ENCODE results near the gene CNOT9. TPM values are rescaled to one million over a fixed set of nuclear protein-coding genes. Genes with fewer than 3 reads are reported as not detected.

CNOT9 gene
- total RNA-seq, 4 donors from 2014 or later: 14.6 to 36.7 (median 31.3) TPM

DNA sequence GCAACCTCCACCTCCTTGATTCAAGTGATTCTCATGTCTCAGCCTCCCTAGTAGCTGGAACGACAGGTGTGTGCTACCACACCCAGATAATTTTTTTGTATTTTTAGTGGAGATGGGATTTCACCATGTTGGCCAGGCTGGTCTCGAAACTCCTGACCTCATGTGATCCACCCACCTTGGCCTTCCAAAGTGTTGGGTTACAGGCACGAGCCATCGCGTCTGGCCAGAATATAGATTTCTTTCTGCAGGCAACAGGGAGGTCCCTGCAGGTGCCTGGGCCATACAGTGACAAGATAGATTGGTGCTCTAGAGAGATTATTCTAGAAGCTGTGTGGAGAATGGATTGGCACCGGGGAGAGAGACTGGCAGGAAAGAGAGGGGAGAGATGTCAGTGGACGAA, 52.4 kb downstream of the CNOT9 start:
- H3K27ac ChIP-seq: no peak overlapping the region
- no peak for TF ChIP-seq POLR2AphosphoS5 (IDR thresholded peaks at IDR 0.05)
- TF ChIP-seq POLR2A (IDR thresholded peaks at IDR 0.05): no peak
- no peak for TF ChIP-seq EP300 (IDR thresholded peaks at IDR 0.05; ENCODE audit: low read depth)
- TF ChIP-seq, protein P1, sequence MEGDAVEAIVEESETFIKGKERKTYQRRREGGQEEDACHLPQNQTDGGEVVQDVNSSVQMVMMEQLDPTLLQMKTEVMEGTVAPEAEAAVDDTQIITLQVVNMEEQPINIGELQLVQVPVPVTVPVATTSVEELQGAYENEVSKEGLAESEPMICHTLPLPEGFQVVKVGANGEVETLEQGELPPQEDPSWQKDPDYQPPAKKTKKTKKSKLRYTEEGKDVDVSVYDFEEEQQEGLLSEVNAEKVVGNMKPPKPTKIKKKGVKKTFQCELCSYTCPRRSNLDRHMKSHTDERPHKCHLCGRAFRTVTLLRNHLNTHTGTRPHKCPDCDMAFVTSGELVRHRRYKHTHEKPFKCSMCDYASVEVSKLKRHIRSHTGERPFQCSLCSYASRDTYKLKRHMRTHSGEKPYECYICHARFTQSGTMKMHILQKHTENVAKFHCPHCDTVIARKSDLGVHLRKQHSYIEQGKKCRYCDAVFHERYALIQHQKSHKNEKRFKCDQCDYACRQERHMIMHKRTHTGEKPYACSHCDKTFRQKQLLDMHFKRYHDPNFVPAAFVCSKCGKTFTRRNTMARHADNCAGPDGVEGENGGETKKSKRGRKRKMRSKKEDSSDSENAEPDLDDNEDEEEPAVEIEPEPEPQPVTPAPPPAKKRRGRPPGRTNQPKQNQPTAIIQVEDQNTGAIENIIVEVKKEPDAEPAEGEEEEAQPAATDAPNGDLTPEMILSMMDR (IDR thresholded peaks at IDR 0.05): no peak
- DNase-seq: no peak
- WGBS, 2 donors (ENCODE audit: low coverage in 1 of 2): 78 to 81% methylated on average over 2 to 7 of the region's 7 CpGs
- no peaks in the 10 kb centered on the region for H3K9me3 ChIP-seq
- H3K4me3 ChIP-seq: no peak overlapping the region
- no peaks in the 10 kb centered on the region for H3K27me3 ChIP-seq
- in situ Hi-C loops (cut with MboI; ENCODE audit: low pct_ligation_motif_present in 1 of 4, low pct_unique_long_range_greater_than_20kb in 1 of 4, low sequenced_read_pairs in 3 of 4): no loop called here
- intact Hi-C loops (cut with DNase I; ENCODE audit: low total_unique reads): no loop called here
- H3K36me3 ChIP-seq: no peaks in the 10 kb centered on the region
- peaks cover 0 to 8% (median 2%) of the 10 kb centered on the region in 4 donors for H3K4me1 ChIP-seq

DNA sequence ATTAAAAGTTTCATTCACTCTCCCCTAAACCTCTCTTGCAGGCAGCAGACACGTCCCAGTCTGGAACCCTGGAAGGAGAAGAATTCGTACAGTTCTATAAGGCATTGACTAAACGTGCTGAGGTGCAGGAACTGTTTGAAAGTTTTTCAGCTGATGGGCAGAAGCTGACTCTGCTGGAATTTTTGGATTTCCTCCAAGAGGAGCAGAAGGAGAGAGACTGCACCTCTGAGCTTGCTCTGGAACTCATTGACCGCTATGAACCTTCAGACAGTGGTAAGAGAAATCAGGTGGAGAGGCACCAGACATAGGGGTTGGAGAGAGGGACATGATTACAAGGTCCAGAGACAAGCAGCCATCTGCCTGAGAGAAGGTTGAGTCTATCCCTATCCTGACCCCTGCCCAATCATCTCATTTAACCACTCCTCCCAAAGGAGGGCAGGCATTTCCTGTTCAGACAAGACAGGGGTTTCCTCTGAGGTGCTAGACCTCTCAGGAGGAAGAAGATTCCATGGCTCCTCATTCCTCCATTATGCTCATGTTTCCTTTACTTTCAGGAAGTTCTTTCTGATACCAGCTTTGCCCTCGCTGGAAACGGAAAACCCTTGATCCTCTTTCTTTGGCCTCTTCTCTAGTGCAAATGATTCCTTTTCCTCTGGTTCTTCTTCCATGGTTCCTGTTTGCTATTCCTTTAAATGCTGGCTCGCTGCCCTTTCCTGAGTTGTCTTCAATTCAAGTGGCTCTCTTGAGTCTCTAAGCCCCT, 54.1 kb downstream of the CNOT9 start:
- Histone ChIP-seq H3K36me3 (no peaks in the 10 kb centered on the region), H3K4me1 (peaks cover 0 to 2% (median 0%) of the 10 kb centered on the region in 4 donors), H3K4me3 (no peak overlapping the region), H3K9me3 (no peaks in the 10 kb centered on the region), H3K27me3 (no peaks in the 10 kb centered on the region), H3K27ac (no peak overlapping the region)
- DNase-seq: no peak
- intact Hi-C loops (cut with DNase I; ENCODE audit: low total_unique reads): no loop called here
- in situ Hi-C loops (cut with MboI; ENCODE audit: low pct_ligation_motif_present in 1 of 4, low pct_unique_long_range_greater_than_20kb in 1 of 4, low sequenced_read_pairs in 3 of 4): no loop called here
- 53 to 64% methylated on average over 3 to 7 of the region's 7 CpGs for WGBS, 2 donors (ENCODE audit: low coverage in 1 of 2)
- TF ChIP-seq EP300 (IDR thresholded peaks at IDR 0.05; ENCODE audit: low read depth): no peak
- no peak for TF ChIP-seq POLR2AphosphoS5 (IDR thresholded peaks at IDR 0.05)
- no peak for TF ChIP-seq POLR2A (IDR thresholded peaks at IDR 0.05)
- TF ChIP-seq, protein P1 (IDR thresholded peaks at IDR 0.05): no peak

DNA sequence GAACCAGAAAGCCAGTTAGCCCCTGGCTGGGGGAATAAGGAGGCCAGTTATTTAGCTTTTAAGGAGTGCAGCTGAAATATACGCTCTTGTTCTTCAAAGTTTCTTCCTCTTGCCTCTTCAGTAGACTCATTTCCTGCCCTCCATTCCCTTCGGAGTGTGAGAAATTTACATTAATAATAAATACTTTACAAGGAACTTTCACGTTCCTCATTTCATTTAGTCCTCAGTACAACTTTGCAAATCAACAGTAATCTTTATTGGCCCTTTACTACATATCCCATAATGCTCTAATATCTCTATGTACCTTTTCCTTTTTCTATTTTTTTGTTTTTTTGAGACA, 54.7 kb downstream of the CNOT9 start:
- TF ChIP-seq POLR2A (IDR thresholded peaks at IDR 0.05) (no peak), POLR2AphosphoS5 (IDR thresholded peaks at IDR 0.05) (no peak), EP300 (IDR thresholded peaks at IDR 0.05; ENCODE audit: low read depth) (no peak)
- TF ChIP-seq, protein P1 (IDR thresholded peaks at IDR 0.05): no peak
- no peaks in the 10 kb centered on the region for H3K27me3 ChIP-seq
- intact Hi-C loops (cut with DNase I; ENCODE audit: low total_unique reads) (no loop called here), in situ Hi-C loops (cut with MboI; ENCODE audit: low pct_ligation_motif_present in 1 of 4, low pct_unique_long_range_greater_than_20kb in 1 of 4, low sequenced_read_pairs in 3 of 4) (no loop called here)
- H3K4me3 ChIP-seq: no peak overlapping the region
- WGBS, 2 donors (ENCODE audit: low coverage in 1 of 2): 64 to 79% methylated on average over 3 of the region's 3 CpGs
- no peak overlapping the region for H3K27ac ChIP-seq
- no peaks in the 10 kb centered on the region for H3K36me3 ChIP-seq
- no peaks in the 10 kb centered on the region for H3K9me3 ChIP-seq
- no peak for DNase-seq
- peaks cover 0 to 2% (median 0%) of the 10 kb centered on the region in 4 donors for H3K4me1 ChIP-seq

DNA sequence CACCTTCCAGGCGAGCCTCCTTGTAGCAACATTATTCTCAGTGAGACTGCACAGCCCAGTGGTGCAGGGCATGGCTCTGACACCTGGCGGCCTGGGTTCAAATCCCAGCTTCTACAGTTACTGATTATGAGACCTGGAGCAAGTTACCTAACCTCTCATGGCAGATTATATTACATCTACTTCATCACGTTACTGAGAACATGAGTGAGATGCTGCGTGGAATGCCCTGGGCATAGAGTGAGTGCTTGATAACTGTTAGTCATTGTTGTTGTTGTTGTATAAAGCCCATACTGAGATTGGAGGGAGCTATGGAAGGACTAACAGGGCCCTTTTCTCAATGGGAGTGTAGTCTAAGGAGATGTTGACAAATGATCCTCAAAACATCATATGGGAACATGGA, 57.7 kb downstream of the CNOT9 start:
- Histone ChIP-seq H3K4me3 (no peak overlapping the region), H3K27ac (no peak overlapping the region), H3K36me3 (no peaks in the 10 kb centered on the region), H3K4me1 (peaks cover 0 to 2% (median 0%) of the 10 kb centered on the region in 4 donors), H3K27me3 (no peaks in the 10 kb centered on the region), H3K9me3 (no peaks in the 10 kb centered on the region)
- intact Hi-C loops (cut with DNase I; ENCODE audit: low total_unique reads): no loop called here
- in situ Hi-C loops (cut with MboI; ENCODE audit: low pct_ligation_motif_present in 1 of 4, low pct_unique_long_range_greater_than_20kb in 1 of 4, low sequenced_read_pairs in 3 of 4): no loop called here
- no peak for TF ChIP-seq POLR2A (IDR thresholded peaks at IDR 0.05)
- no peak for TF ChIP-seq POLR2AphosphoS5 (IDR thresholded peaks at IDR 0.05)
- no peak for TF ChIP-seq EP300 (IDR thresholded peaks at IDR 0.05; ENCODE audit: low read depth)
- TF ChIP-seq, protein P1 (IDR thresholded peaks at IDR 0.05): no peak
- no peak for DNase-seq
- 95% methylated on average over 4 of the region's 4 CpGs; no CpG with 5 or more reads in 1 of the 2 donors for WGBS, 2 donors (ENCODE audit: low coverage in 1 of 2)

Measured in transverse colon (tissue), 4 donors.